B cell (primary cell): ENCODE measurements around the gene RHCG. TPM values are rescaled to one million over a fixed set of nuclear protein-coding genes. Genes with fewer than 3 reads are reported as not detected.

ENCODE experiments used
- polyA plus RNA-seq: library from polyadenylated mRNA; depleted of rRNA; stranded (reverse); fragments of >200 nt; gene quantifications from 2 replicates; pipeline ENCODE4 v1.2.3, GENCODE V29; 2012
- total RNA-seq, 2 donors: library from RNA; stranded (reverse); fragments of 120-200 nt in 1 of 2; gene quantifications; 1 replicate in 1 of 2; 2 replicates in 1 of 2; pipeline versions ENCODE4 v1.2.3 to v1.2.4, GENCODE V29; 2013 to 2022

RHCG gene
- total and polyA plus RNA-seq, 2 donors (not counting 1 experiment from before 2014, with no cell fraction given): not detected

Other genes with a start within 250 kb of the RHCG start
- gene POLG, start 161.8 kb downstream of the RHCG start, total RNA-seq: 144 and 151 TPM in 2 replicates
- gene POLG, start 161.8 kb downstream of the RHCG start, polyA plus RNA-seq: 81.1 and 92.7 TPM in 2 replicates
- gene TICRR, start 78.9 kb upstream of the RHCG start, total RNA-seq: 0.05 TPM in 1 of 2 replicates, not detected in the other
- 0.07 and 0.13 TPM in 2 replicates for gene TICRR, start 78.9 kb upstream of the RHCG start, polyA plus RNA-seq
- not detected in 2 replicates for gene KIF7, start 158.9 kb upstream of the RHCG start, total RNA-seq
- not detected in 2 replicates for gene KIF7, start 158.9 kb upstream of the RHCG start, polyA plus RNA-seq
- gene PLIN1, start 182.8 kb upstream of the RHCG start, total RNA-seq: 0.53 and 1.2 TPM in 2 replicates
- gene PLIN1, start 182.8 kb upstream of the RHCG start, polyA plus RNA-seq: 0.29 and 0.97 TPM in 2 replicates
- gene PEX11A, start 194.2 kb upstream of the RHCG start, total RNA-seq: 2.4 and 2.8 TPM in 2 replicates
- gene PEX11A, start 194.2 kb upstream of the RHCG start, polyA plus RNA-seq: 0.33 and 0.78 TPM in 2 replicates
- gene WDR93, start 194.2 kb upstream of the RHCG start, total RNA-seq: 0.12 and 0.29 TPM in 2 replicates
- 0.06 TPM in 1 of 2 replicates, not detected in the other for gene WDR93, start 194.2 kb upstream of the RHCG start, polyA plus RNA-seq